HCT116 (cell line): ENCODE data around the gene COL4A4. TPM values are rescaled to one million over a fixed set of nuclear protein-coding genes. Genes with fewer than 3 reads are reported as not detected.

Experiments used
- ATAC-seq: fragments of 200-7000 bp; cut with Tn5 transposase; 2 replicates; pipeline ENCODE4 v1.9.1; 2020; ENCODE audit warnings: mild to moderate bottlenecking, moderate library complexity
- BruUV-seq: library from RNA; stranded (reverse); fragments of 400-500 nt; replicated peaks from 2 replicates; lab custom pipeline; 2021; lab: Mats Ljungman, UMichigan
- CTCF ChIA-PET: fragments of 300-600 bp; sonication (Branson Sonifier 250); formaldehyde crosslinking; loops from one replicate; lab custom pipeline; 2021; ENCODE audit warnings: antibody characterized with exemption; lab: Charles Lee
- POLR2A ChIA-PET: fragments of 300-600, 350-600 bp; sonication (Branson Sonifier 250); formaldehyde crosslinking; loops from one replicate; lab custom pipeline; 2021; ENCODE audit warnings: antibody characterized with exemption; lab: Charles Lee
- RAD21 ChIA-PET, 2 experiments: fragments of 300-600 bp; sonication (Branson Sonifier 250); formaldehyde crosslinking; loops; one replicate each; lab custom pipeline; 2023; ENCODE audit warnings: low total read pairs in 2 of 2; ENCODE audit not compliant: uncharacterized antibody in 2 of 2, unreplicated experiment in 2 of 2, low non-redundant PET in 1 of 2; lab: Charles Lee
- DNase-seq: peaks from one replicate; pipeline ENCODE4 v3.0.0-alpha.2; 2010; ENCODE audit warnings: low read depth, low spot score
- H2AFZ ChIP-seq: fragments of 200-600 bp; shearing (Covaris generic), sonication (generic); 2 replicates; pipeline ENCODE4 v1.6.1; 2017; ENCODE audit warnings: low read depth, mixed run types, mixed read lengths, antibody characterized with exemption, low read length; ENCODE audit not compliant: poor library complexity, severe bottlenecking
- H3K27ac ChIP-seq: 2 replicates; pipeline ENCODE4 v1.5.1; 2012; ENCODE audit warnings: low read depth, low read length
- H3K27me3 ChIP-seq: fragments of 200-600 bp; sonication (generic); 2 replicates; pipeline ENCODE4 v1.6.1; 2016; ENCODE audit warnings: mixed run types, low read length, mixed read lengths; ENCODE audit not compliant: insufficient read depth
- H3K36me3 ChIP-seq, 2 experiments: fragments of 200-500 bp in 1 of 2; fragments of 200-600 bp in 1 of 2; sonication (Bioruptor generic) in 1 of 2; sonication (generic) in 1 of 2; 2 replicates each; pipeline versions ENCODE4 v1.5.1 to v1.6.1; 2014 to 2016; ENCODE audit warnings: low read length in 2 of 2, inconsistent platforms in 1 of 2, mixed read lengths in 1 of 2, mixed run types in 1 of 2; ENCODE audit not compliant: insufficient read depth in 2 of 2, control insufficient read depth in 1 of 2
- H3K4me1 ChIP-seq, 2 experiments: fragments of 200-600 bp in 1 of 2; sonication (generic) in 1 of 2; 2 replicates each; pipeline versions ENCODE4 v1.5.1 to v1.6.1; 2012 to 2017; ENCODE audit warnings: low read length in 2 of 2, inconsistent platforms in 1 of 2, mild to moderate bottlenecking in 1 of 2, mixed read lengths in 1 of 2, mixed run types in 1 of 2, moderate library complexity in 1 of 2; ENCODE audit not compliant: insufficient read depth in 2 of 2, control insufficient read depth in 1 of 2
- H3K4me2 ChIP-seq: fragments of 200-600 bp; sonication (generic); 2 replicates; pipeline ENCODE4 v1.6.1; 2017; ENCODE audit warnings: mixed run types, low read length, mixed read lengths
- H3K4me3 ChIP-seq, 2 experiments: fragments of 200-600 bp in 1 of 2; sonication (generic) in 1 of 2; replicated peaks in 1 of 2; 2 replicates each; pipeline ENCODE4 v1.5.1; 2011 to 2016; ENCODE audit warnings: low read length in 2 of 2, control low read depth in 1 of 2, low read depth in 1 of 2, mild to moderate bottlenecking in 1 of 2, mixed read lengths in 1 of 2, mixed run types in 1 of 2
- H3K79me2 ChIP-seq: fragments of 200-600 bp; sonication (generic); 2 replicates; pipeline ENCODE4 v1.6.1; 2017; ENCODE audit warnings: mild to moderate bottlenecking, mixed run types, low read length, moderate library complexity, mixed read lengths; ENCODE audit not compliant: insufficient read depth
- H3K9ac ChIP-seq: fragments of 200-600 bp; sonication (generic); 2 replicates; pipeline ENCODE4 v1.6.1; 2016; ENCODE audit warnings: low read length, mixed read lengths
- H3K9me2 ChIP-seq: fragments of 200-600 bp; sonication (generic), shearing (Covaris generic); 2 replicates; pipeline ENCODE4 v1.6.1; 2017; ENCODE audit warnings: mixed run types, mild to moderate bottlenecking, moderate library complexity; ENCODE audit not compliant: insufficient read depth
- H3K9me3 ChIP-seq, 2 experiments: fragments of 200-500 bp in 1 of 2; fragments of 200-600 bp in 1 of 2; sonication (Bioruptor generic) in 1 of 2; sonication (generic) in 1 of 2; 2 replicates each; pipeline ENCODE4 v1.6.1; 2014 to 2017; ENCODE audit warnings: low read length in 2 of 2, mixed read lengths in 2 of 2, inconsistent platforms in 1 of 2, low read depth in 1 of 2, mild to moderate bottlenecking in 1 of 2, mixed run types in 1 of 2, moderate library complexity in 1 of 2; ENCODE audit not compliant: control insufficient read depth in 1 of 2, insufficient read depth in 1 of 2
- H4K20me1 ChIP-seq: fragments of 200-600 bp; sonication (generic), shearing (Covaris generic); 2 replicates; pipeline ENCODE4 v1.6.1; 2017; ENCODE audit warnings: mixed run types, mild to moderate bottlenecking, moderate library complexity; ENCODE audit not compliant: insufficient read depth
- CEBPB ChIP-seq: IDR thresholded peaks from 2 replicates; pipeline ENCODE4 v1.6.1; 2012; ENCODE audit warnings: low read depth
- CTCF ChIP-seq, 3 experiments: fragments of 200-600 bp in 1 of 3; sonication (generic) in 1 of 3; IDR thresholded peaks in 2 of 3; conservative IDR thresholded peaks in 1 of 3; 2 replicates each; pipeline ENCODE4 v1.5.1; 2012 to 2017; ENCODE audit warnings: low read depth in 2 of 3, low read length in 2 of 3, antibody characterized with exemption in 1 of 3, borderline replicate concordance in 1 of 3, control low read depth in 1 of 3, mild to moderate bottlenecking in 1 of 3, mixed read lengths in 1 of 3, mixed run types in 1 of 3, moderate library complexity in 1 of 3; ENCODE audit not compliant: insufficient read depth in 1 of 3
- EZH2 ChIP-seq: fragments of 200-600 bp; sonication (generic); IDR thresholded peaks from 2 replicates; pipeline ENCODE4 v1.6.1; 2017; ENCODE audit warnings: antibody characterized with exemption, mixed run types
- FOSL1 ChIP-seq: IDR thresholded peaks from 2 replicates; pipeline ENCODE4 v1.6.1; 2012; ENCODE audit warnings: low read depth
- POLR2A ChIP-seq: IDR thresholded peaks from 2 replicates; pipeline ENCODE4 v1.7.0; 2011; ENCODE audit warnings: borderline replicate concordance; ENCODE audit not compliant: insufficient read depth, insufficient read length; ENCODE audit errors: extremely low read depth
- POLR2AphosphoS5 ChIP-seq: IDR thresholded peaks from 2 replicates; pipeline ENCODE4 v1.6.1; 2011; ENCODE audit warnings: mild to moderate bottlenecking, low read depth, low read length, moderate library complexity
- RAD21 ChIP-seq: IDR thresholded peaks from 2 replicates; pipeline ENCODE4 v1.6.1; 2012; ENCODE audit warnings: low read depth, mild to moderate bottlenecking
- SRF ChIP-seq: IDR thresholded peaks from 2 replicates; pipeline ENCODE4 v1.6.1; 2012; ENCODE audit warnings: low read depth
- ZNF274 ChIP-seq: fragments of 200-500 bp; sonication (Bioruptor generic); IDR thresholded peaks from 2 replicates; pipeline ENCODE4 v1.6.1; 2014; ENCODE audit warnings: mild to moderate bottlenecking, low read depth, low read length, inconsistent platforms
- intact Hi-C: fragments of 100-400 bp; cut with micrococcal nuclease; formaldehyde crosslinking; loops from 2 replicates; pipeline ENCODE4 v1.10.0; 2022
- total RNA-seq: library from RNA; stranded (reverse); gene quantifications from one replicate; pipeline ENCODE4 v1.2.1, GENCODE V29; 2021; ENCODE audit not compliant: unreplicated experiment

COL4A4 gene
- total RNA-seq, 1 experiment from 2014 or later = 5.9 TPM

- no peaks in the 10 kb centered on the region for H3K4me1 ChIP-seq
- H3K4me3 ChIP-seq = no peak overlapping the region
- ATAC-seq (no peak), DNase-seq (no peak)
- no peaks in the 10 kb centered on the region for H4K20me1 ChIP-seq
- ChIA-PET RAD21 (no interaction called here), CTCF (no interaction called here), POLR2A (no interaction called here)
- H3K9ac ChIP-seq = no peak overlapping the region
- no peaks in the 10 kb centered on the region for H3K79me2 ChIP-seq
- no peaks in the 10 kb centered on the region for H3K36me3 ChIP-seq
- H3K27ac ChIP-seq = no peak overlapping the region
- no peak overlapping the region for H3K4me2 ChIP-seq
- H2AFZ ChIP-seq = no peak overlapping the region
- intact Hi-C loops = loop anchor here (10.0 kb wide), 1 partner anchor 196 kb away; no protein-coding TSS in a partner anchor
- BruUV-seq = no TSS peak
- H3K9me3 ChIP-seq = no peaks in the 10 kb centered on the region
- H3K9me2 ChIP-seq = no peaks in the 10 kb centered on the region
- no peak for TF ChIP-seq POLR2A
- peak; percentile 24; the same call in 1 of the 2 replicates for TF ChIP-seq RAD21
- no peaks in the 10 kb centered on the region for H3K27me3 ChIP-seq
These were observed 125.3 kb downstream of the COL4A4 start for GRCh38 chr2:227038550-227039189.

- CTCF ChIA-PET = no interaction called here
These were observed 127.5 kb downstream of the COL4A4 start for GRCh38 chr2:227036527-227036926.

More at GRCh38 chr2:227036527-227036926, 127.5 kb downstream of the COL4A4 start:
- TF ChIP-seq CEBPB (no peak), EZH2 (no peak), SRF (no peak), FOSL1 (no peak), ZNF274 (no peak), CTCF (IDR thresholded peaks at IDR 0.05 in 2 of 3, conservative IDR thresholded peaks at IDR 0.05 in 1 of 3; ENCODE audit: borderline replicate concordance in 1 of 3, insufficient read depth in 1 of 3, low read depth in 2 of 3, low read length in 2 of 3) (no peak), RAD21 (no peak), POLR2AphosphoS5 (no peak)
- DNase-seq (no peak), ATAC-seq (no peak)
- Histone ChIP-seq H3K36me3 (no peaks in the 10 kb centered on the region), H3K9me2 (no peaks in the 10 kb centered on the region), H4K20me1 (no peaks in the 10 kb centered on the region), H3K9me3 (no peaks in the 10 kb centered on the region), H3K4me3 (no peak overlapping the region), H3K27me3 (no peaks in the 10 kb centered on the region), H3K4me1 (no peaks in the 10 kb centered on the region), H3K9ac (no peak overlapping the region), H2AFZ (no peak overlapping the region), H3K4me2 (no peak overlapping the region), H3K79me2 (no peaks in the 10 kb centered on the region), H3K27ac (no peak overlapping the region)
- intact Hi-C loops = loop anchor here (10.0 kb wide), 1 partner anchor 198 kb away; no protein-coding TSS in a partner anchor
- RAD21 ChIA-PET = no interaction called here
- POLR2A ChIA-PET = no interaction called here
- no TSS peak for BruUV-seq
